Breast epithelium (tissue), 3 donors: Measurements from ENCODE around the gene NEU4.

Source experiments
- CTCF ChIP-seq, 3 donors: fragments of 450-650 bp; IDR thresholded peaks; one replicate each; pipeline ENCODE4 v1.5.1; 2016 to 2017; ENCODE audit warnings: antibody characterized with exemption in 3 of 3, mild to moderate bottlenecking in 3 of 3, moderate library complexity in 3 of 3
- POLR2A ChIP-seq: fragments of 450-650 bp; IDR thresholded peaks from one replicate; pipeline ENCODE4 v1.6.1; 2016; ENCODE audit warnings: antibody characterized with exemption, mild to moderate bottlenecking, moderate library complexity

- no peak for TF ChIP-seq CTCF (IDR thresholded peaks at IDR 0.05)
- no peak for TF ChIP-seq POLR2A
Observed at GRCh38 chr2:241813644-241814392, 4.8 kb downstream of the NEU4 start.
